Measurements from ENCODE around the gene SNAPC4.

DNA sequence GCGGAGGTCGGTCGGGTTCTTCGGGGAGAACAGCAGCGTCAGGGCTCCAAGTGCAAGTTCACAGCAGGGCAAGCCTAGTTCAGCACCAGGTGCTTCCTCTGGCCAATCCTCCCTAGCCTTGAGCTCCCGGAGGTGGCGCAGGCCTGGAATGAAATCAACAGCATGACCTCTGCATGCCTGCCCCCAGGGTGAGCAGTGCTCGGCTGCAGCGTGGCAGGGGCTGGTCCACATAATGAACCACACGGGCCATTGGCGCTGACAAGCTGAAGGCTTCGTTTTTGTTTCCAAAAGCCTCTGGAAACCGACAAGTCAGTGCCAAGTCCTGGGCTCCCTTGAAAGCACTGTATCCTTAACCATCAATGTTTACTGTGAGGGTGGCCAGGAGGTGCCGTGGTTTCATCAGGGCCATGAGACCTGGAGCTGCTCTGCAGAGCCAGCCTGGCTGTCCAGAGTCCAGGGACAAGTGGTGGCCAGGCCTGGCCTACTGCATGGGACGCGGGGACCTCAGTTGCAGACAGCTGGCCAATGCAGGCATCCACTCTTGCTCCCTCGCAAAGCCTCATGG is 41.8 kb upstream of the SNAPC4 start:
- TF ChIP-seq, protein P1, sequence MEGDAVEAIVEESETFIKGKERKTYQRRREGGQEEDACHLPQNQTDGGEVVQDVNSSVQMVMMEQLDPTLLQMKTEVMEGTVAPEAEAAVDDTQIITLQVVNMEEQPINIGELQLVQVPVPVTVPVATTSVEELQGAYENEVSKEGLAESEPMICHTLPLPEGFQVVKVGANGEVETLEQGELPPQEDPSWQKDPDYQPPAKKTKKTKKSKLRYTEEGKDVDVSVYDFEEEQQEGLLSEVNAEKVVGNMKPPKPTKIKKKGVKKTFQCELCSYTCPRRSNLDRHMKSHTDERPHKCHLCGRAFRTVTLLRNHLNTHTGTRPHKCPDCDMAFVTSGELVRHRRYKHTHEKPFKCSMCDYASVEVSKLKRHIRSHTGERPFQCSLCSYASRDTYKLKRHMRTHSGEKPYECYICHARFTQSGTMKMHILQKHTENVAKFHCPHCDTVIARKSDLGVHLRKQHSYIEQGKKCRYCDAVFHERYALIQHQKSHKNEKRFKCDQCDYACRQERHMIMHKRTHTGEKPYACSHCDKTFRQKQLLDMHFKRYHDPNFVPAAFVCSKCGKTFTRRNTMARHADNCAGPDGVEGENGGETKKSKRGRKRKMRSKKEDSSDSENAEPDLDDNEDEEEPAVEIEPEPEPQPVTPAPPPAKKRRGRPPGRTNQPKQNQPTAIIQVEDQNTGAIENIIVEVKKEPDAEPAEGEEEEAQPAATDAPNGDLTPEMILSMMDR (IDR thresholded peaks at IDR 0.05), result no peak
- no peak for TF ChIP-seq POLR2A (IDR thresholded peaks at IDR 0.05)
- TF ChIP-seq POLR2AphosphoS5 (IDR thresholded peaks at IDR 0.05), result no peak

All from sigmoid colon (tissue), 4 donors.